NB4 (cell line): ENCODE results near the gene LMNTD2.
A peak's percentile ranks its signal among the peaks of the same experiment; 100 is the strongest.

Source experiments
- DNase-seq: peaks from one replicate; pipeline ENCODE4 v3.0.0; 2010; ENCODE audit warnings: low read depth
- H3K4me3 ChIP-seq: one replicate; pipeline ENCODE4 v1.5.1; 2011; ENCODE audit warnings: mild to moderate bottlenecking, low read depth, low read length, moderate library complexity
- CTCF ChIP-seq: IDR thresholded peaks from one replicate; pipeline ENCODE4 v1.5.1; 2012; ENCODE audit warnings: low read depth, low read length
- MAX ChIP-seq: IDR thresholded peaks from 2 replicates; pipeline ENCODE4 v1.6.1; 2011; ENCODE audit warnings: low read depth, low read length
- MYC ChIP-seq: IDR thresholded peaks from 2 replicates; pipeline ENCODE4 v1.6.1; 2011; ENCODE audit warnings: low read depth, low read length
- POLR2A ChIP-seq: IDR thresholded peaks from 2 replicates; pipeline ENCODE4 v1.6.1; 2011; ENCODE audit warnings: mild to moderate bottlenecking; ENCODE audit not compliant: insufficient read length; ENCODE audit errors: extremely low read depth

Gene LMNTD2

GRCh38 chr11:560305-561147 lies at the start of gene LMNTD2, which contains the start of gene RASSF7:
TSS of gene LMNTD2 (minus strand) at chr11:560738. CDS start at chr11:560716, 22 bp downstream.
TSS of gene RASSF7 (plus strand) at chr11:560970. CDS start at chr11:561769, 799 bp downstream.
- H3K4me3 ChIP-seq: peak within 1 kb of the TSS; percentile 58
- peak; percentile 92 for DNase-seq
- no peak for TF ChIP-seq MYC
- no peak for TF ChIP-seq MAX
- no peak for TF ChIP-seq CTCF
- peak; percentile 36 for TF ChIP-seq POLR2A

DNA sequence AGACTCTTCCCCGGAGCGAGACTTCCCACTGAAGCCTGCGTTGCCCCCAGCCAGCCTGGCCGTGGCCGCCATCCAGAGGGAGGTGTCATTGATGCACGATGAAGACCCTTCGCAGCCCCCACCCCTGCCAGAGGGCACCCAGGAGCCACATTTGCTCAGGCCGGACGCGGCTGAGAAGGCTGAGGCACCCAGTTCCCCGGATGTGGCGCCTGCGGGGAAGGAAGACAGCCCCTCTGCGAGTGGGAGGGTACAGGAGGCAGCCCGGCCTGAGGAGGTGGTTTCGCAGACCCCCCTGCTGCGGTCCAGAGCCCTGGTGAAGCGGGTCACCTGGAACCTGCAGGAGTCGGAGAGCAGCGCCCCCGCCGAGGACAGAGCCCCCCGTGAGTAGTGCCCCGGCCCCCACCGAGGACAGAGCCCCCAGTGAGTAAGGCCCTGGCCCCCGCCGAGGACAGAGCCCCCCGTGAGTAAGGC lies 48.8 kb upstream of the LMNTD2 start:
- no peak overlapping the region for H3K4me3 ChIP-seq
- TF ChIP-seq POLR2A (no peak), MAX (no peak), MYC (no peak), CTCF (no peak)
- DNase-seq: no peak

DNA sequence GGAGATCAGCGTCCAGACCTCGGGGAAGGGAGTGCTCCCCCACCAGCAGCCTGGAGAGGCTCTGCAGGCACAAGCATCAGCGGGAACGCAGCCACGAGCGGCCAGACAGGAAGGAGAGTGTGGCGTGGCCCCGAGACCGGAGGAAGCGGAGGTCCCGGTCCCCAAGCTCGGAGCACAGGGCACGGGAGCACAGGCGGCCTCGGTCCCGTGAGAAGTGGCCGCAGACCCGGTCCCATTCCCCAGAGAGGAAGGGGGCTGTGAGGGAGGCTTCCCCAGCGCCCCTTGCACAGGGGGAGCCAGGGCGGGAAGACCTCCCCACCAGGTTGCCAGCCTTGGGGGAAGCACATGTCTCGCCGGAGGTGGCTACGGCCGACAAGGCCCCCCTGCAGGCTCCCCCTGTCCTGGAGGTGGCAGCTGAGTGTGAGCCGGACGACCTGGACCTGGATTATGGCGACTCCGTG lies 48.3 kb upstream of the LMNTD2 start:
- no peak for TF ChIP-seq MYC
- TF ChIP-seq MAX: no peak
- no peak for TF ChIP-seq CTCF
- no peak for DNase-seq
- no peak overlapping the region for H3K4me3 ChIP-seq

DNA sequence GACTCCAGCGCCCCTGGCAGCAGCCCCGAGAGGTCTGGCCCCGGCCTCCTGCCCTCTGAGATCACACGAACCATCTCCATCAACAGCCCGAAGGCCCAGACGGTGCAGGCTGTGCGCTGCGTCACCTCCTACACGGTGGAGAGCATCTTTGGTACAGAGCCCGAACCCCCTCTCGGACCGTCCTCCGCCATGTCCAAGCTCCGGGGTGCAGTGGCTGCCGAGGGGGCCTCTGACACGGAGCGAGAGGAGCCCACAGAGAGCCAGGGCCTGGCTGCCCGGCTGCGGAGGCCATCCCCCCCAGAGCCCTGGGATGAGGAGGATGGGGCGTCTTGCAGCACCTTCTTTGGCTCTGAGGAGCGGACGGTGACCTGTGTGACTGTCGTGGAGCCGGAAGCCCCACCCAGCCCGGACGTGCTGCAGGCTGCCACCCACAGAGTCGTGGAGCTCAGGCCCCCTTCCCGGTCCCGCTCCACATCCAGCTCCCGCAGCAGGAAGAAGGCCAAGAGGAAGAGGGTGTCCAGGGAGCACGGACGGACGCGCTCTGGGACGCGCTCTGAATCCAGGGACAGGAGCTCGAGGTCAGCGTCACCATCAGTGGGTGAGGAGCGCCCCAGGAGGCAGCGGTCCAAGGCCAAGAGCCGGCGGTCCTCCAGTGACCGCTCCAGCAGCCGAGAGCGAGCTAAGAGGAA lies 47.6 kb upstream of the LMNTD2 start:
- no peak for DNase-seq
- TF ChIP-seq POLR2A: no peak
- no peak for TF ChIP-seq MAX
- TF ChIP-seq CTCF: no peak
- TF ChIP-seq MYC: no peak
- H3K4me3 ChIP-seq: no peak overlapping the region

GRCh38 chr11:607020-607780 lies 46.7 kb upstream of the LMNTD2 start:
- no peak for DNase-seq
- TF ChIP-seq MAX (no peak), CTCF (no peak), POLR2A (no peak), MYC (no peak)
- no peak overlapping the region for H3K4me3 ChIP-seq
